Smooth muscle cell (in vitro differentiated cells): ENCODE results near the gene CHRM1. TPM values are rescaled to one million over a fixed set of nuclear protein-coding genes. Genes with fewer than 3 reads are reported as not detected.
"Not testable (repeated sequence)": the region's sequence is repeated elsewhere in the genome, so short reads cannot be mapped to it uniquely, and the experiment has no call there.

Experiments
- DNase-seq: peaks from one replicate; lab custom pipeline; 2025; ENCODE audit not compliant: unreplicated experiment; lab: John Stamatoyannopoulos, UW
- H2AFZ ChIP-seq: fragments of 200-600 bp; sonication (generic); 2 replicates; pipeline ENCODE4 v1.6.0; 2016; ENCODE audit warnings: antibody characterized with exemption, low read depth, mild to moderate bottlenecking
- H3F3A ChIP-seq: fragments of 200-600 bp; sonication (generic); 2 replicates; pipeline ENCODE4 v1.6.0; 2017; ENCODE audit warnings: antibody characterized with exemption, low read depth
- H3K27ac ChIP-seq: fragments of 200-600 bp; sonication (generic); 2 replicates; pipeline ENCODE4 v1.5.1; 2016; ENCODE audit warnings: low read depth, mild to moderate bottlenecking
- H3K27me3 ChIP-seq: fragments of 200-600 bp; sonication (generic); 2 replicates; pipeline ENCODE4 v1.6.1; 2016; ENCODE audit warnings: low read depth, mild to moderate bottlenecking
- H3K36me3 ChIP-seq: fragments of 200-600 bp; sonication (generic); 2 replicates; pipeline ENCODE4 v1.5.1; 2016; ENCODE audit warnings: low read depth
- H3K4me1 ChIP-seq: fragments of 200-600 bp; sonication (generic); 2 replicates; pipeline ENCODE4 v1.5.1; 2016; ENCODE audit warnings: low read depth
- H3K4me2 ChIP-seq: fragments of 200-600 bp; sonication (generic); 2 replicates; pipeline ENCODE4 v1.6.0; 2016; ENCODE audit warnings: mild to moderate bottlenecking
- H3K4me3 ChIP-seq: fragments of 200-600 bp; sonication (generic); 2 replicates; pipeline ENCODE4 v1.5.1; 2016; ENCODE audit warnings: mild to moderate bottlenecking
- H3K79me2 ChIP-seq: fragments of 200-600 bp; sonication (generic); 2 replicates; pipeline ENCODE4 v1.6.0; 2016; ENCODE audit warnings: low read depth, mild to moderate bottlenecking
- H3K9ac ChIP-seq: fragments of 200-600 bp; sonication (generic); 2 replicates; pipeline ENCODE4 v1.6.0; 2016; ENCODE audit warnings: low read depth
- H3K9me3 ChIP-seq: fragments of 200-600 bp; sonication (generic); replicated peaks from 2 replicates; pipeline ENCODE4 v1.5.1; 2016; ENCODE audit warnings: low read depth
- H4K20me1 ChIP-seq: fragments of 200-600 bp; sonication (generic); 2 replicates; pipeline ENCODE4 v1.6.0; 2016; ENCODE audit warnings: low read depth
- CTCF ChIP-seq: fragments of 200-600 bp; sonication (generic); IDR thresholded peaks from 2 replicates; pipeline ENCODE4 v1.5.1; 2017; ENCODE audit warnings: borderline replicate concordance, mild to moderate bottlenecking, antibody characterized with exemption; ENCODE audit not compliant: insufficient read depth, poor library complexity, severe bottlenecking
- WGBS: methylation state at CpG from one replicate; pipeline ENCODE4 v1.1.7; 2016; ENCODE audit warnings: low lambda C conversion rate; 5-methylcytosine and 5-hydroxymethylcytosine counted together
- polyA plus RNA-seq: library from polyadenylated mRNA; unstranded; fragments of >200 nt; fragmentation: Nextera tagmentation; extraction: Ambion mirVana; gene quantifications from 2 replicates; pipeline ENCODE4 v1.2.1, GENCODE V29; 2016
- total RNA-seq: library from RNA; depleted of rRNA; stranded (reverse); fragments of >200 nt; gene quantifications from 2 replicates; pipeline ENCODE4 v1.2.3, GENCODE V29; 2014

Gene CHRM1
- total and polyA plus RNA-seq, 2 experiments from 2014 or later, result not detected

GRCh38 chr11:62953811-62954210 lies 32.6 kb upstream of the CHRM1 start:
- TF ChIP-seq CTCF, result no peak
- Histone ChIP-seq H3F3A (no peaks in the 10 kb centered on the region), H3K4me1 (no peaks in the 10 kb centered on the region), H3K79me2 (no peaks in the 10 kb centered on the region), H4K20me1 (no peaks in the 10 kb centered on the region), H3K9me3 (no peaks in the 10 kb centered on the region), H3K36me3 (no peaks in the 10 kb centered on the region), H3K27me3 (no peaks in the 10 kb centered on the region), H3K9ac (no peak overlapping the region), H2AFZ (no peak overlapping the region), H3K4me3 (no peak overlapping the region), H3K4me2 (no peak overlapping the region), H3K27ac (no peak overlapping the region)
- whole genome bisulfite sequencing, result 85% methylated on average over 4 of the region's 4 CpGs
- no peak for DNase-seq

- no peak for DNase-seq
- Histone ChIP-seq H3K4me1 (no peaks in the 10 kb centered on the region), H3F3A (no peaks in the 10 kb centered on the region), H3K9me3 (no peaks in the 10 kb centered on the region), H2AFZ (no peak overlapping the region), H4K20me1 (no peaks in the 10 kb centered on the region), H3K36me3 (no peaks in the 10 kb centered on the region), H3K4me2 (no peak overlapping the region), H3K27me3 (no peaks in the 10 kb centered on the region), H3K9ac (no peak overlapping the region), H3K79me2 (no peaks in the 10 kb centered on the region), H3K27ac (no peak overlapping the region), H3K4me3 (no peak overlapping the region)
- no peak for TF ChIP-seq CTCF
- 92% methylated on average over 7 of the region's 7 CpGs for WGBS
Observed at GRCh38 chr11:62948765-62949320, 27.7 kb upstream of the CHRM1 start.

- H3K9me3 ChIP-seq, H3K4me2 ChIP-seq, H3K36me3 ChIP-seq, H2AFZ ChIP-seq, DNase-seq, H3K4me3 ChIP-seq, H3K4me1 ChIP-seq, H3K79me2 ChIP-seq, H3K27ac ChIP-seq, H3K9ac ChIP-seq, H3F3A ChIP-seq, H3K27me3 ChIP-seq, H4K20me1 ChIP-seq: not testable (repeated sequence)
- 93% methylated on average over 10 of the region's 10 CpGs for WGBS
Observed at GRCh38 chr11:62945538-62945937, 24.4 kb upstream of the CHRM1 start.

- WGBS, result 77% methylated on average over 2 of the region's 2 CpGs
- not testable (repeated sequence) for H2AFZ ChIP-seq, H3K9me3 ChIP-seq, H3K79me2 ChIP-seq, H3K4me1 ChIP-seq, DNase-seq, H3K4me2 ChIP-seq, H3K27ac ChIP-seq, H3K27me3 ChIP-seq, H3K36me3 ChIP-seq, H3K9ac ChIP-seq, H3F3A ChIP-seq, H3K4me3 ChIP-seq, H4K20me1 ChIP-seq
Observed at GRCh38 chr11:62937528-62937927, 16.4 kb upstream of the CHRM1 start.

GRCh38 chr11:62934496-62934785 lies 13.3 kb upstream of the CHRM1 start:
- H3K9ac ChIP-seq, result no peak overlapping the region
- H3K27ac ChIP-seq, result no peak overlapping the region
- no peaks in the 10 kb centered on the region for H4K20me1 ChIP-seq
- no peak overlapping the region for H3K4me3 ChIP-seq
- 12% methylated on average over 1 of the region's 1 CpG for WGBS
- H3F3A ChIP-seq, result no peaks in the 10 kb centered on the region
- no peak overlapping the region for H3K4me2 ChIP-seq
- no peaks in the 10 kb centered on the region for H3K4me1 ChIP-seq
- no peak for TF ChIP-seq CTCF
- no peaks in the 10 kb centered on the region for H3K79me2 ChIP-seq
- no peak overlapping the region for H2AFZ ChIP-seq
- peaks cover 5% of the 10 kb centered on the region for H3K27me3 ChIP-seq
- H3K36me3 ChIP-seq, result no peaks in the 10 kb centered on the region
- no peak for DNase-seq
- H3K9me3 ChIP-seq, result no peaks in the 10 kb centered on the region
